Panc1 (cell line): Measurements from ENCODE around the gene TBC1D22B. TPM values are rescaled to one million over a fixed set of nuclear protein-coding genes. Genes with fewer than 3 reads are reported as not detected.

Experiments used
- ATAC-seq: fragments of 200-7000 bp; cut with Tn5 transposase; 2 replicates; pipeline ENCODE4 v1.9.1; 2020; ENCODE audit warnings: mild to moderate bottlenecking, moderate library complexity
- Bru-seq: library from RNA; stranded (reverse); fragments of 400-500 nt; gene quantifications from one replicate; lab custom pipeline; 2021; lab: Mats Ljungman, UMichigan
- BruChase-seq, 2 experiments: library from RNA; stranded (reverse); fragments of 400-500 nt; gene quantifications; one replicate each; lab custom pipeline; 2021; lab: Mats Ljungman, UMichigan
- BruUV-seq: library from RNA; stranded (reverse); fragments of 400-500 nt; replicated peaks from 2 replicates; lab custom pipeline; 2021; lab: Mats Ljungman, UMichigan
- CTCF ChIA-PET: fragments of 300-600 bp; sonication (Branson Sonifier 250); formaldehyde crosslinking; loops from one replicate; lab custom pipeline; 2022; ENCODE audit warnings: antibody characterized with exemption; lab: Charles Lee
- POLR2A ChIA-PET: fragments of 300-600 bp; sonication (Branson Sonifier 250); formaldehyde crosslinking; loops from one replicate; lab custom pipeline; 2022; ENCODE audit warnings: antibody characterized with exemption; lab: Charles Lee
- DNase-seq: peaks from one replicate; pipeline ENCODE4 v3.0.0-alpha.2; 2010; ENCODE audit warnings: low read depth, low spot score
- H3K27ac ChIP-seq: 2 replicates; pipeline ENCODE4 v1.5.1; 2011; ENCODE audit warnings: mild to moderate bottlenecking, low read length, inconsistent platforms
- H3K27me3 ChIP-seq: fragments of 200-500 bp; sonication (Bioruptor generic); 2 replicates; pipeline ENCODE4 v1.6.0; 2014; ENCODE audit warnings: low read length, inconsistent platforms; ENCODE audit not compliant: control insufficient read depth, insufficient read depth
- H3K36me3 ChIP-seq: fragments of 200-500 bp; sonication (Bioruptor generic); 2 replicates; pipeline ENCODE4 v1.5.1; 2014; ENCODE audit warnings: inconsistent platforms, mild to moderate bottlenecking, low read length, moderate library complexity; ENCODE audit not compliant: control insufficient read depth, insufficient read depth
- H3K4me1 ChIP-seq: 2 replicates; pipeline ENCODE4 v1.5.1; 2011; ENCODE audit warnings: inconsistent platforms, mild to moderate bottlenecking, low read length, moderate library complexity; ENCODE audit not compliant: control insufficient read depth, insufficient read depth
- H3K4me3 ChIP-seq, 2 experiments: 2 replicates each; pipeline ENCODE4 v1.5.1; 2011 to 2012; ENCODE audit warnings: low read depth in 2 of 2, low read length in 2 of 2, mild to moderate bottlenecking in 2 of 2, inconsistent platforms in 1 of 2, moderate library complexity in 1 of 2
- H3K9me3 ChIP-seq: fragments of 200-500 bp; sonication (Bioruptor generic); 2 replicates; pipeline ENCODE4 v1.5.1; 2014; ENCODE audit warnings: low read depth, mild to moderate bottlenecking, inconsistent platforms, low read length, moderate library complexity; ENCODE audit not compliant: control insufficient read depth, insufficient read depth
- POLR2AphosphoS5 ChIP-seq: IDR thresholded peaks from 2 replicates; pipeline ENCODE4 v1.6.1; 2012; ENCODE audit warnings: mild to moderate bottlenecking, low read depth, low read length, moderate library complexity
- REST ChIP-seq, 2 experiments: IDR thresholded peaks; 2 replicates each; pipeline ENCODE4 v1.6.1; 2011 to 2012; ENCODE audit warnings: low read depth in 2 of 2, control low read depth in 1 of 2, low read length in 1 of 2, mild to moderate bottlenecking in 1 of 2, moderate library complexity in 1 of 2; ENCODE audit not compliant: insufficient read depth in 1 of 2
- SIN3A ChIP-seq: IDR thresholded peaks from 2 replicates; pipeline ENCODE4 v1.6.1; 2012; ENCODE audit warnings: low read depth, mild to moderate bottlenecking, low read length, moderate library complexity, borderline replicate concordance; ENCODE audit not compliant: insufficient read depth
- in situ Hi-C: cut with HindIII; loops from 2 replicates; pipeline ENCODE4 v1.10.0; 2016; ENCODE audit warnings: low sequenced_read_pairs, low pct_unique_long_range_greater_than_20kb
- intact Hi-C: fragments of 100-400 bp; cut with micrococcal nuclease; formaldehyde crosslinking; loops from one replicate; pipeline ENCODE4 v1.10.0; 2022; ENCODE audit not compliant: unreplicated experiment
- long read RNA-seq: library from polyadenylated mRNA; unstranded; transcript quantifications from one replicate; pipeline ENCODE4 v2.0.0, GENCODE V29; 2021; ENCODE audit not compliant: unreplicated experiment
- polyA plus RNA-seq: library from polyadenylated mRNA; unstranded; fragments of >200 nt; gene quantifications from one replicate; pipeline ENCODE4 v1.2.1, GENCODE V29; 2012; ENCODE audit warnings: missing spikeins; ENCODE audit not compliant: insufficient read length
- total RNA-seq: library from RNA; stranded (reverse); gene quantifications from one replicate; pipeline ENCODE4 v1.2.1, GENCODE V29; 2021; ENCODE audit not compliant: unreplicated experiment
- TF ChIP-seq, protein P1 (sequence below): fragments of 450-650 bp; IDR thresholded peaks from 2 replicates; pipeline ENCODE4 v1.5.1; 2017; ENCODE audit warnings: mild to moderate bottlenecking

The TBC1D22B gene, protein sequence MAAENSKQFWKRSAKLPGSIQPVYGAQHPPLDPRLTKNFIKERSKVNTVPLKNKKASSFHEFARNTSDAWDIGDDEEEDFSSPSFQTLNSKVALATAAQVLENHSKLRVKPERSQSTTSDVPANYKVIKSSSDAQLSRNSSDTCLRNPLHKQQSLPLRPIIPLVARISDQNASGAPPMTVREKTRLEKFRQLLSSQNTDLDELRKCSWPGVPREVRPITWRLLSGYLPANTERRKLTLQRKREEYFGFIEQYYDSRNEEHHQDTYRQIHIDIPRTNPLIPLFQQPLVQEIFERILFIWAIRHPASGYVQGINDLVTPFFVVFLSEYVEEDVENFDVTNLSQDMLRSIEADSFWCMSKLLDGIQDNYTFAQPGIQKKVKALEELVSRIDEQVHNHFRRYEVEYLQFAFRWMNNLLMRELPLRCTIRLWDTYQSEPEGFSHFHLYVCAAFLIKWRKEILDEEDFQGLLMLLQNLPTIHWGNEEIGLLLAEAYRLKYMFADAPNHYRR
- total RNA-seq (13.0 TPM), Bru-seq, nascent RNA (percentile 81 among the genes with signal in this experiment), BruChase-seq, experiment 1, labeled RNA remaining after a 2-hour chase (percentile 75 among the genes with signal in this experiment), BruChase-seq, experiment 2, labeled RNA remaining after a 6-hour chase (percentile 69 among the genes with signal in this experiment)
- 8.0 TPM for polyA plus RNA-seq
- long read RNA-seq, transcript TBC1D22B-201 (13 exons, 3,462 nt), result major isoform, 11 of 29 reads
- long read RNA-seq, partial matches to known transcripts, result 5 of 29 reads
- long read RNA-seq, other reads (novel, unspliced or antisense), result 13 of 29 reads

GRCh38 chr6:37257634-37258404 lies at the start of gene TBC1D22B, which contains the start of gene TMEM217:
TSS of gene TBC1D22B (plus strand) at chr6:37257772. CDS start at chr6:37257918, 146 bp downstream.
TSS of gene TMEM217 (minus strand) at chr6:37258144. CDS start at chr6:37219030, 39,114 bp downstream.
- peak; percentile 100 for ATAC-seq
- no peaks in the 10 kb centered on the region; the same call in 1 of the 2 replicates for H3K36me3 ChIP-seq
- peaks cover 4% of the 10 kb centered on the region; the same call in 1 of the 2 replicates for H3K4me1 ChIP-seq
- TF ChIP-seq REST (IDR thresholded peaks at IDR 0.05; ENCODE audit: insufficient read depth in 1 of 2, low read depth in 2 of 2, low read length in 1 of 2) (no peak), POLR2AphosphoS5 (peak; percentile 72), SIN3A (0 out of 2 replicates have a peak, but pooled peaks have one; percentile 40)
- TF ChIP-seq, protein P1, sequence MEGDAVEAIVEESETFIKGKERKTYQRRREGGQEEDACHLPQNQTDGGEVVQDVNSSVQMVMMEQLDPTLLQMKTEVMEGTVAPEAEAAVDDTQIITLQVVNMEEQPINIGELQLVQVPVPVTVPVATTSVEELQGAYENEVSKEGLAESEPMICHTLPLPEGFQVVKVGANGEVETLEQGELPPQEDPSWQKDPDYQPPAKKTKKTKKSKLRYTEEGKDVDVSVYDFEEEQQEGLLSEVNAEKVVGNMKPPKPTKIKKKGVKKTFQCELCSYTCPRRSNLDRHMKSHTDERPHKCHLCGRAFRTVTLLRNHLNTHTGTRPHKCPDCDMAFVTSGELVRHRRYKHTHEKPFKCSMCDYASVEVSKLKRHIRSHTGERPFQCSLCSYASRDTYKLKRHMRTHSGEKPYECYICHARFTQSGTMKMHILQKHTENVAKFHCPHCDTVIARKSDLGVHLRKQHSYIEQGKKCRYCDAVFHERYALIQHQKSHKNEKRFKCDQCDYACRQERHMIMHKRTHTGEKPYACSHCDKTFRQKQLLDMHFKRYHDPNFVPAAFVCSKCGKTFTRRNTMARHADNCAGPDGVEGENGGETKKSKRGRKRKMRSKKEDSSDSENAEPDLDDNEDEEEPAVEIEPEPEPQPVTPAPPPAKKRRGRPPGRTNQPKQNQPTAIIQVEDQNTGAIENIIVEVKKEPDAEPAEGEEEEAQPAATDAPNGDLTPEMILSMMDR, result no peak
- H3K27ac ChIP-seq, result peak within 1 kb of the TSS; percentile 91
- ChIA-PET POLR2A (interaction anchor here (0.5 to 0.6 kb wide), 3 partner anchors 9 to 932 kb away, joined by 3 to 6 read pairs (median 4); no protein-coding TSS in a partner anchor), CTCF (no interaction called here)
- peak; percentile 78 for DNase-seq
- H3K4me3 ChIP-seq, result peak within 1 kb of the TSS; percentile 91 to 94
- in situ Hi-C loops (no loop called here), intact Hi-C loops (no loop called here)
- BruUV-seq, result no TSS peak
- H3K9me3 ChIP-seq, result no peaks in the 10 kb centered on the region
- no peaks in the 10 kb centered on the region for H3K27me3 ChIP-seq

- TF ChIP-seq, protein P1, result peak; percentile 90
- no peak for TF ChIP-seq REST (IDR thresholded peaks at IDR 0.05; ENCODE audit: insufficient read depth in 1 of 2, low read depth in 2 of 2, low read length in 1 of 2)
- Histone ChIP-seq H3K4me1 (no peaks in the 10 kb centered on the region; the same call in 1 of the 2 replicates), H3K27ac (no peak overlapping the region), H3K9me3 (no peaks in the 10 kb centered on the region), H3K4me3 (no peak overlapping the region), H3K27me3 (no peaks in the 10 kb centered on the region), H3K36me3 (no peaks in the 10 kb centered on the region)
- ChIA-PET POLR2A (interaction anchor here (0.6 kb wide), 1 partner anchor 190 kb away, joined by 4 read pairs; no protein-coding TSS in a partner anchor), CTCF (interaction anchor here (0.8 to 3.3 kb wide), 4 partner anchors 179 to 190 kb away, joined by 3 to 72 read pairs (median 4); no protein-coding TSS in a partner anchor)
- no TSS peak for BruUV-seq
- ATAC-seq (peak; percentile 91), DNase-seq (peak; percentile 83)
- intact Hi-C loops (no loop called here), in situ Hi-C loops (no loop called here)
Measured at GRCh38 chr6:37207903-37208456, 49.6 kb upstream of the TBC1D22B start.
